Fibroblast of mammary gland (primary cell): ENCODE data around the gene DPP8.

Source experiments
- DNase-seq: peaks from one replicate; pipeline ENCODE4 v3.0.0-alpha.2; 2010; ENCODE audit warnings: low read depth
- H3K4me3 ChIP-seq: 2 replicates; pipeline ENCODE4 v1.5.1; 2011; ENCODE audit warnings: low read depth, mild to moderate bottlenecking, low read length, moderate library complexity; ENCODE audit not compliant: control insufficient read depth
- TF ChIP-seq, protein P1 (sequence below): conservative IDR thresholded peaks from 2 replicates; pipeline ENCODE4 v1.5.1; 2011; ENCODE audit warnings: low read depth, low read length, inconsistent platforms; ENCODE audit not compliant: control insufficient read depth, insufficient read depth

The DPP8 gene

DNA sequence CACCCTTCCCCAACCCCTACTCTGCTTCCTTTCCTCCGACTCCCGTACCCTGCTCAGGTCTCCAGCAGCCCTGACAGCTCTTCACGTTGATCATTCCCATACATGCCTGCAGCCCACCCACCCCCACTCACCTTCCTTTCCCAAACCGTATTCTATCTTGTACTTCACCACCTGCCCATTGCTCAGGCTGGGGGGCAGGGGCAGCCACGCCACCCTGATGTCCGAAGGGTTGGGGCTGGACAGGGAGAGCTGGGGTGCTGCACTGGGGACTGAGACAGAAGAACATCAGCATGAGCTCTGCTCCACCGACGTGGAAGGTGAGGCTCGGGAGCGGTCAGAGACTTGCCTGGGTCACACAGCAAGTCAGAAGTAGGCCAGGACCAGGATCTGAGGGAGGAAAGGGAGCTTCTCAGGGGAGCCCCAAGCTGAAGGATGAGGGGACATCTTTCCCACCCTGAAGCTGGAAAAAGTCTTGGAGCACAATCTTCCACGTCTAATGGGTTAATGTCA lies 123.2 kb downstream of the DPP8 start:
- TF ChIP-seq, protein P1, sequence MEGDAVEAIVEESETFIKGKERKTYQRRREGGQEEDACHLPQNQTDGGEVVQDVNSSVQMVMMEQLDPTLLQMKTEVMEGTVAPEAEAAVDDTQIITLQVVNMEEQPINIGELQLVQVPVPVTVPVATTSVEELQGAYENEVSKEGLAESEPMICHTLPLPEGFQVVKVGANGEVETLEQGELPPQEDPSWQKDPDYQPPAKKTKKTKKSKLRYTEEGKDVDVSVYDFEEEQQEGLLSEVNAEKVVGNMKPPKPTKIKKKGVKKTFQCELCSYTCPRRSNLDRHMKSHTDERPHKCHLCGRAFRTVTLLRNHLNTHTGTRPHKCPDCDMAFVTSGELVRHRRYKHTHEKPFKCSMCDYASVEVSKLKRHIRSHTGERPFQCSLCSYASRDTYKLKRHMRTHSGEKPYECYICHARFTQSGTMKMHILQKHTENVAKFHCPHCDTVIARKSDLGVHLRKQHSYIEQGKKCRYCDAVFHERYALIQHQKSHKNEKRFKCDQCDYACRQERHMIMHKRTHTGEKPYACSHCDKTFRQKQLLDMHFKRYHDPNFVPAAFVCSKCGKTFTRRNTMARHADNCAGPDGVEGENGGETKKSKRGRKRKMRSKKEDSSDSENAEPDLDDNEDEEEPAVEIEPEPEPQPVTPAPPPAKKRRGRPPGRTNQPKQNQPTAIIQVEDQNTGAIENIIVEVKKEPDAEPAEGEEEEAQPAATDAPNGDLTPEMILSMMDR = no peak
- H3K4me3 ChIP-seq = no peak overlapping the region
- no peak for DNase-seq

DNA sequence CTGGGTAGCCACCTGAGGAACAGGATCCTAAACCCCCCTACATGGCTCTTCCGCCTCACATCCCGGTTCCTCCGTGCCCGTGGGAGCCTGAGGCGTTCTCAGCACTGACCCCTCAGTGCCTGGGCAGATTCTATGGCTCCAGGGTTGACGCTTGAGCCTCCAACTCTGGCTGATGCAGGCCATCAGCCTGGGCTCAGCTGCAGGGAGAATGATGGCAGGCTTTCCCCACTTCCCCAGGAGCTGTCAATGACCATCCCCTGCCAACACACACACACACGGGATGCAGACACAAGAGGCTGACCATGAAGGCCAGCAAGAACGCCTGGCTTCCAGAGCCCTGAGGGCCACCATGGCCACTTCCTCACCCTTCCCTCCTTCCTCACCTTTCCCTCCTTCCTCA lies 123.9 kb downstream of the DPP8 start:
- DNase-seq = no peak
- no peak overlapping the region for H3K4me3 ChIP-seq
- TF ChIP-seq, protein P1 = no peak

DNA sequence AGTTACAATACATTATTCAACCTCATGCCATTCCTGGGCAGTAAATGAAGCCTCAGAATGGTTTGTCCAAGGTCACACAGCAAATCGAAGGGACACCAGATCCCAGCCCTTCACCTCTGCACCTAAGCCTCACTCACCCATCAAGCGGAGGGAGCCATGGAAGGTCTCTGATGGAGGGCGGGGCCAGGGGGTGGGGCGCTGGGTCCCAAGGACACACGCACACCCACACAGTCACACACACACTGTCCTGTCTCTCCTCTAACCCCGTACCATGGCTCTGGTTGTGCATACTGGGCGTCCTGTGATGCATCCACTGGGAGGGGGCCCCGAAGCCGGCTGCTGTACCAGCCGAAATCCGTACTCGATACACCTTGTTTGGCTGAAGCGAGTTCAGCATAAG lies 124.4 kb downstream of the DPP8 start:
- TF ChIP-seq, protein P1 = no peak
- H3K4me3 ChIP-seq = no peak overlapping the region
- DNase-seq = no peak
